VCaP (cell line): ENCODE measurements around the gene THADA.

Experiments
- H3K27ac ChIP-seq: fragments of 450-650 bp; 2 replicates; pipeline ENCODE4 v1.5.1; 2017
- TF ChIP-seq, protein P1 (sequence below): fragments of 450-650 bp; conservative IDR thresholded peaks from 2 replicates; pipeline ENCODE4 v1.5.1; 2017; ENCODE audit warnings: mild to moderate bottlenecking, moderate library complexity

THADA gene

DNA sequence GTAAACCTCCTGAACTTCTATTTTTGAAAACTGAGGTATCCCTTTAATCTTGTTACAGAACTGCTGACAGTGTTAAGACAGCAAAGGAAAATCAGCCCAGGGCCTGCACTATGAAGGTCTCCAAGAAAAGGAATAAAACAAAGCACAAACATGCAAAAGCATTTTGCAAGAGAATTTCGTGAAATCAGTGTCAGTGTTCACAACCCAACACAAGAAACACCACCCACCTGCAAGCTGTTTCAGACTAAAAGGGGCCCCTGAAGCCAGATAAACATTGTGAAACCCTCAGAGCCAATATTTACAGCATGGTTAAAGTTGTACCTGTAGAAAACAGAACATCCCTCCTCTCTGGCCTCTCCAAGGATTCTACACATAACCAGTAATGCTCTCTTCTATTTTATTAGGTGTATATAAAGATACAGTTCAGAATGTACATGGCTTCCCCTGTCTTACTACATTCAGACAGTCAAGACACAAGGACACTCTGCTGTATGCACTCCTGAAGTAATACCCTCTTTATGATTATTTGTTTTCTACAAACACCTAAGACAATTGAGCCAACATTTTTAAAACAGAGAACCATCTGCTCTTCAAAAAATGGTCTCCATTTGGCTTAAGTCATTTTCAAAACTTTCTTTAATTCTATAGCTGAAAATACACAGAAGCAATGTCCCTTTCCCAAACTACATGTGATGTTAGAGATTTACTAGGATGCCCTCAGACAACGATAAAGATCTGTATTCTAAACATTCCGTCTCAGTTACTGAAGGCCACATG is 219.9 kb downstream of the THADA start:
- H3K27ac ChIP-seq, result peak overlapping the region; percentile 61
- TF ChIP-seq, protein P1, sequence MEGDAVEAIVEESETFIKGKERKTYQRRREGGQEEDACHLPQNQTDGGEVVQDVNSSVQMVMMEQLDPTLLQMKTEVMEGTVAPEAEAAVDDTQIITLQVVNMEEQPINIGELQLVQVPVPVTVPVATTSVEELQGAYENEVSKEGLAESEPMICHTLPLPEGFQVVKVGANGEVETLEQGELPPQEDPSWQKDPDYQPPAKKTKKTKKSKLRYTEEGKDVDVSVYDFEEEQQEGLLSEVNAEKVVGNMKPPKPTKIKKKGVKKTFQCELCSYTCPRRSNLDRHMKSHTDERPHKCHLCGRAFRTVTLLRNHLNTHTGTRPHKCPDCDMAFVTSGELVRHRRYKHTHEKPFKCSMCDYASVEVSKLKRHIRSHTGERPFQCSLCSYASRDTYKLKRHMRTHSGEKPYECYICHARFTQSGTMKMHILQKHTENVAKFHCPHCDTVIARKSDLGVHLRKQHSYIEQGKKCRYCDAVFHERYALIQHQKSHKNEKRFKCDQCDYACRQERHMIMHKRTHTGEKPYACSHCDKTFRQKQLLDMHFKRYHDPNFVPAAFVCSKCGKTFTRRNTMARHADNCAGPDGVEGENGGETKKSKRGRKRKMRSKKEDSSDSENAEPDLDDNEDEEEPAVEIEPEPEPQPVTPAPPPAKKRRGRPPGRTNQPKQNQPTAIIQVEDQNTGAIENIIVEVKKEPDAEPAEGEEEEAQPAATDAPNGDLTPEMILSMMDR, result no peak

DNA sequence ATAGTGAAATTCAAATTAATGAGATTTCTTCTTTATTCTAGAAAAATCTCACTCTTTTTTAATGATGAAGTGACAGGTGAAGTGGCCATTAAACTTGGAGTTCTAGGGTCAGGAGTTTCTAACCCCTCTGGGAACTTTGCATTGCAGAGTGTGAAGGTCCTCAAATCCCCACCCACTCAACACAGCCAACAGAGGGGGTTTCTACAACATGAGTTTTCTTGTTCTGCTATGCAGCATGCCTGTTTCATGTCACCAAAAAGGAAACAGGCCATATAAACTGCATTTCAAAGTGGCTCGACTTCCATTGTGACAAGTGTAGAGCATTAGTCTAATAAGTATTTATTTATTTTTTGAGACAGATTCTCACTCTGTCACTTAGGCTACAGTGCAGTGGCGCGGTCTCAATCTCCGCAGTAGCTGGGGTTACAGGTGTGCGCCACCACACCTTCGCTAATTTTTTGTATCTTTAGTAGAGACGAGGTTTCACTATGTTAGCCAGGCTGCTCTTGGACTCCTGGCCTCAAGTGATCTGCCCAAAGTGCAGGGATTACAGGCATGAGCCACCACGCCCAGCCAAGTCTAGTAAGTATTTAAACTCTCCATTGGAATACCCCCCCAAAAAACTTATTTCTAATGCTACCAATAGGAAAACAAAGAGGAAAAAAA is 223.3 kb downstream of the THADA start:
- TF ChIP-seq, protein P1, result no peak
- peak overlapping the region; percentile 76; the same call in 1 of the 2 replicates for H3K27ac ChIP-seq

DNA sequence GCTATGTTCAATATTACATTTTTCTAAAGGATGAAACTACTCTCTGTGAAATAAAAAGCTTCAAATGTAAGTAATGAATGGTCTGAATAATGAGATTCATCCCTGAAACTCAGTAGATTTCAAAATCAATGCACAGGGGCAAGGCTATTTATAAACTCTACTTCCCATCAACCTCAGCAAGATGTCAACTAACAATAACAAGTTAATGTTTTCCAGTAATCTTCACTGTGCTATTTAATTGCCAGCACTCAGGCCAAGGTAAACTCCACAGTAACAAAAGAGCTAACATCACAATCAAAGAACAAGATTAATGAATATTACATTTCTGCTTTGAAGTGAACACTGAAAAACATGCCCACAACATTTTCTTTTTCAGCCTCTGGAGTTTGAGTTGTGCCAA is 225.1 kb downstream of the THADA start:
- peak overlapping the region; percentile 76 for H3K27ac ChIP-seq
- TF ChIP-seq, protein P1, result no peak

DNA sequence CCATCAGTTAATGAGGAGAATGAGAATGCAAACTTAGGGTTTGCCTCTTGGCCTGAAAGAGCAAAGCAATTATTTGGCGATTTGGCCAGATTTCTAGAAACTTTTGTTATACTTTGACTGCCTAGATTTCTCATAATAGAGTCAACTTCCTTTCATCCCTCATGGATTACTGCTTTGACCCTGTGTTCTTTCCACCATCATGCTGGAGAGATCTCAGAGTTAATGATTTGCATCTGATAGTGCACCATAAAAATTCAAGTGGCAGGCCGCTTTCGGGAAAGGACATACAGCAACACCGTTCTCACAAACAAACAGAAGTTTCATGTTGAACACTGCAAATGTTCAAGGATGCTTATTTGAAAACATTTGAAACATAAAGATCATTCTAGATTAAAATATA is 225.7 kb downstream of the THADA start:
- TF ChIP-seq, protein P1, result no peak
- peak overlapping the region; percentile 76 for H3K27ac ChIP-seq

DNA sequence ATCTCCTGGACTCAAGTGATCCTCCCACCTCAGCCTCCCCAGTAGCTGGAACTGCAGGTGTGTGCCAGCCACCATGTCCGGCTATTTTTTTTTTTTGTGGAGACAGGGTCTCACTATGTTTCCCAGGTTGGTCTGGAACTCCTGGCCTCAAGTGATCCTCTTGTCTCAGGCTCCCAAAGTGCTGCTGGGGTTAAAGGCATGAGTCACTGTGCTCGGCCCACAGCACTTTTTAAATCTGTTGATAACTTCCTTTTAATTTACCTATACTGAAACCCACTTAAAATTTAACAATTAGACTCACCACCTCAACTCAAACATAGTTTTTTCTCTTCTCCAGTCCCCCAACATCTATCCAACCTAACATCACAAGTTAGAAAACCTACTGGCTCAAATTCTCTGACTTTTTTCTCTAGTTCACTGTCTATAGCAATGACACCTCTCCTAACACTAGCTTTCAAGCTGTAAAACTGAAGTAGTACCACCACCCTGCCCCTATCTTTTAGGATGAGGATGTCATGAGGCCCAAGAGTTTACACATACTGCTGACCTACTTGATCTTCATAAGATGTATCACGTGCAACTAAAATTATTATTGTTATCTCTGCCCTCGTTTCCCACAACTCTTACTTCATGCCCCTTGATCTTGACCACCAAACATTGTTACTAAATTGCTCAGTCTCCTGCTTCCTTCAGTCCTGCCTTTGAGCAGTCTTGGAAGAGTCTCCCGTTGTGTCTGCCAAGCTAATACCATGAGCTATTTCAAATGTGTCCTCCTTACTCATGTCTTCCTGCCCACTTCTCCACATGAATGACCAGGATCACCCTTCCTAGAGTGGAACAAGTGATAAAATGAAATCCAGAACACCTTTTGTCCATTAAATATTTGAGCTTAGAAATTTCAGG is 227.1 kb downstream of the THADA start:
- TF ChIP-seq, protein P1, result no peak

DNA sequence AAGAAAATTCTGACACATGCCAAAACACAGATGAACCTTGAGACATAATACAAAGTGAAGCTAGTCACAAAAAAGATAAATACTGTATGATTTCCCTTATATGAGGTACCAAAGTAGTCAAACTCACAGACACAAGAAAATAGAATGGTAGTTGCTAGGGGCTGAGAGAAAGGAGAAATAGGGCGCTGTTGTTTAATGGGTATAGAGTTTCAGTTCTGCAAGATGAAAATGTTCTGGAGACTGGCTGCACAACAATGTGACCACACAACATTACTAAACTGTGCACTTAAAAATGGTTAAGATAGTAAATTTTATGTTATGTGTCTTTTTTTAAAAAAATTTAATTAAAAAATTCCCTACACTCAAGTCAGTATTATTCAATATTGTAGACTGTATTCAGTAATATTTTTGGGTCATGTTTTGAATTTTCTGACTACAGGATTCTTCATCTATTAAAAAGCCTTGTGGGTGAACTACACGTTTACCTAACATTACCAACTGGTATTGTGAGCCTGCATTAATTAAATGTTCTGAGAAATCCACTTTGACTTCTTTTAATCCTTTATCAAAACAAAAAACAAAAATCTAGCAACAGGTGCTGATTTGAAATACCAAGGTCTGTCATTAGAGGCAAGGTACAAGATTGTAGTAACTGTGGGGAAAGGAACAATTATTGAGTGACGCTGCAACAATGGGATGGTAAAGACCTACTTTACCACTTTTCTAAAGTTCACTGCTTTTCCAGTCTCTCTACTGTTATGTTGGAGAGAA is 228.6 kb downstream of the THADA start:
- TF ChIP-seq, protein P1, result no peak
- H3K27ac ChIP-seq, result no peak overlapping the region

More for the DNA sequence above, 227.1 kb downstream of the THADA start:
- H3K27ac ChIP-seq, result peak overlapping the region; percentile 76
